ENCODE results near the gene WNT2. TPM values are rescaled to one million over a fixed set of nuclear protein-coding genes. Genes with fewer than 3 reads are reported as not detected.

WNT2 gene
- total and polyA plus RNA-seq, 10 of the 15 experiments (the other 5 are each of a cell fraction or from before 2014, with no cell fraction given): 0.07 to 0.34 (median 0.19) TPM

GRCh38 chr7:117319181-117319580 is 3.7 kb downstream of the WNT2 start:
- no peak overlapping the region for H3K27ac ChIP-seq (ENCODE audit: control insufficient read depth, insufficient read depth)
- no peaks in the 10 kb centered on the region for H3K79me2 ChIP-seq (ENCODE audit: control insufficient read depth, insufficient read depth, low read length)
- DNase-seq (ENCODE audit: low read depth, low spot score): no peak
- no peaks in the 10 kb centered on the region for H3K36me3 ChIP-seq (ENCODE audit: control insufficient read depth in 2 of 2, insufficient read depth in 2 of 2, low read length in 1 of 2)
- no TSS peak for BruUV-seq (replicated peaks)
- SMC1A ChIA-PET (ENCODE audit: uncharacterized antibody, unreplicated experiment): interaction anchor here (0.9 to 4.0 kb wide), 9 partner anchors 19 to 88 kb away, joined by 4 to 16 read pairs (median 6); no protein-coding TSS in a partner anchor
- CTCF ChIA-PET: interaction anchor here (0.7 to 2.5 kb wide), 5 partner anchors 8 to 67 kb away, joined by 3 to 6 read pairs (median 3); no protein-coding TSS in a partner anchor
- no peak overlapping the region for H3K9ac ChIP-seq (ENCODE audit: control insufficient read depth, insufficient read depth, low read length)
- no peaks in the 10 kb centered on the region for H4K20me1 ChIP-seq (ENCODE audit: control insufficient read depth, insufficient read depth)
- peaks cover 8 to 19% of the 10 kb centered on the region in 2 experiments for H3K27me3 ChIP-seq (replicated peaks in 1 of 2; ENCODE audit: control insufficient read depth in 2 of 2, insufficient read depth in 2 of 2, low read length in 1 of 2)
- intact Hi-C loops (cut with micrococcal nuclease; ENCODE audit: unreplicated experiment): no loop called here
- no peak overlapping the region for H3K4me2 ChIP-seq (ENCODE audit: control insufficient read depth, insufficient read depth)
- H3K4me1 ChIP-seq (ENCODE audit: control insufficient read depth, insufficient read depth, low read length): no peaks in the 10 kb centered on the region
- POLR2A ChIA-PET: no interaction called here
- RAD21 ChIA-PET (ENCODE audit: unreplicated experiment): interaction anchor here (1.1 to 1.9 kb wide), 3 partner anchors 12 to 88 kb away, joined by 3 to 4 read pairs (median 4); no protein-coding TSS in a partner anchor
- no peak for FAIRE-seq
- no peak for ATAC-seq
- whole genome bisulfite sequencing (ENCODE audit: insufficient coverage, insufficient replicate concordance, low lambda C conversion rate, missing lambda C conversion rate): 50% methylated on average over 3 of the region's 3 CpGs
- in situ Hi-C loops (cut with MboI): no loop called here
- H2AFZ ChIP-seq (ENCODE audit: control insufficient read depth, low read depth, low read length): no peak overlapping the region
- H3K4me3 ChIP-seq: no peak overlapping the region
- no peaks in the 10 kb centered on the region; the same call in 2 of the 3 replicates for H3K9me3 ChIP-seq (replicated peaks; ENCODE audit: control insufficient read depth, insufficient read depth, low read length)
- no peak for TF ChIP-seq CUX1 (IDR thresholded peaks at IDR 0.05; ENCODE audit: insufficient replicate concordance, low read depth, low read length)
- no peak for TF ChIP-seq POU2F2 (IDR thresholded peaks at IDR 0.05; ENCODE audit: borderline replicate concordance, low read depth, low read length)
- TF ChIP-seq PAX8 (IDR thresholded peaks at IDR 0.05): no peak
- TF ChIP-seq CHD2 (IDR thresholded peaks at IDR 0.05; ENCODE audit: borderline replicate concordance, low read depth, low read length): no peak
- no peak for TF ChIP-seq CHD1 (IDR thresholded peaks at IDR 0.05; ENCODE audit: low read depth, low read length)
- TF ChIP-seq IKZF2 (IDR thresholded peaks at IDR 0.05): no peak
- TF ChIP-seq ZNF622 (IDR thresholded peaks at IDR 0.05): no peak
- no peak for TF ChIP-seq ATF3 (IDR thresholded peaks at IDR 0.05; ENCODE audit: borderline replicate concordance, extremely low read depth, low read depth, low read length)
- TF ChIP-seq SUZ12 (IDR thresholded peaks at IDR 0.05; ENCODE audit: unreplicated experiment): no peak
- TF ChIP-seq, protein P1, sequence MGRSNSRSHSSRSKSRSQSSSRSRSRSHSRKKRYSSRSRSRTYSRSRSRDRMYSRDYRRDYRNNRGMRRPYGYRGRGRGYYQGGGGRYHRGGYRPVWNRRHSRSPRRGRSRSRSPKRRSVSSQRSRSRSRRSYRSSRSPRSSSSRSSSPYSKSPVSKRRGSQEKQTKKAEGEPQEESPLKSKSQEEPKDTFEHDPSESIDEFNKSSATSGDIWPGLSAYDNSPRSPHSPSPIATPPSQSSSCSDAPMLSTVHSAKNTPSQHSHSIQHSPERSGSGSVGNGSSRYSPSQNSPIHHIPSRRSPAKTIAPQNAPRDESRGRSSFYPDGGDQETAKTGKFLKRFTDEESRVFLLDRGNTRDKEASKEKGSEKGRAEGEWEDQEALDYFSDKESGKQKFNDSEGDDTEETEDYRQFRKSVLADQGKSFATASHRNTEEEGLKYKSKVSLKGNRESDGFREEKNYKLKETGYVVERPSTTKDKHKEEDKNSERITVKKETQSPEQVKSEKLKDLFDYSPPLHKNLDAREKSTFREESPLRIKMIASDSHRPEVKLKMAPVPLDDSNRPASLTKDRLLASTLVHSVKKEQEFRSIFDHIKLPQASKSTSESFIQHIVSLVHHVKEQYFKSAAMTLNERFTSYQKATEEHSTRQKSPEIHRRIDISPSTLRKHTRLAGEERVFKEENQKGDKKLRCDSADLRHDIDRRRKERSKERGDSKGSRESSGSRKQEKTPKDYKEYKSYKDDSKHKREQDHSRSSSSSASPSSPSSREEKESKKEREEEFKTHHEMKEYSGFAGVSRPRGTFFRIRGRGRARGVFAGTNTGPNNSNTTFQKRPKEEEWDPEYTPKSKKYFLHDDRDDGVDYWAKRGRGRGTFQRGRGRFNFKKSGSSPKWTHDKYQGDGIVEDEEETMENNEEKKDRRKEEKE (IDR thresholded peaks at IDR 0.05): no peak
- no peak for TF ChIP-seq TCF12 (IDR thresholded peaks at IDR 0.05; ENCODE audit: low read depth, low read length)
- TF ChIP-seq, protein P2, sequence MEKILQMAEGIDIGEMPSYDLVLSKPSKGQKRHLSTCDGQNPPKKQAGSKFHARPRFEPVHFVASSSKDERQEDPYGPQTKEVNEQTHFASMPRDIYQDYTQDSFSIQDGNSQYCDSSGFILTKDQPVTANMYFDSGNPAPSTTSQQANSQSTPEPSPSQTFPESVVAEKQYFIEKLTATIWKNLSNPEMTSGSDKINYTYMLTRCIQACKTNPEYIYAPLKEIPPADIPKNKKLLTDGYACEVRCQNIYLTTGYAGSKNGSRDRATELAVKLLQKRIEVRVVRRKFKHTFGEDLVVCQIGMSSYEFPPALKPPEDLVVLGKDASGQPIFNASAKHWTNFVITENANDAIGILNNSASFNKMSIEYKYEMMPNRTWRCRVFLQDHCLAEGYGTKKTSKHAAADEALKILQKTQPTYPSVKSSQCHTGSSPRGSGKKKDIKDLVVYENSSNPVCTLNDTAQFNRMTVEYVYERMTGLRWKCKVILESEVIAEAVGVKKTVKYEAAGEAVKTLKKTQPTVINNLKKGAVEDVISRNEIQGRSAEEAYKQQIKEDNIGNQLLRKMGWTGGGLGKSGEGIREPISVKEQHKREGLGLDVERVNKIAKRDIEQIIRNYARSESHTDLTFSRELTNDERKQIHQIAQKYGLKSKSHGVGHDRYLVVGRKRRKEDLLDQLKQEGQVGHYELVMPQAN (conservative IDR thresholded peaks at IDR 0.05): no peak
- TF ChIP-seq BHLHE40 (IDR thresholded peaks at IDR 0.05; ENCODE audit: borderline replicate concordance in 1 of 2, low read depth in 2 of 2, low read length in 1 of 2): no peak

All from GM12878 (cell line).